ENCODE data around the gene HID1. TPM values are rescaled to one million over a fixed set of nuclear protein-coding genes. Genes with fewer than 3 reads are reported as not detected.

HID1 gene
- total and polyA plus RNA-seq, 2 of the 4 experiments (the other 2 are of a cell fraction): 0.18 to 1.7 TPM

- TF ChIP-seq MAFK (IDR thresholded peaks at IDR 0.05; ENCODE audit: low read depth, low read length) (no peak), RAD21 (IDR thresholded peaks at IDR 0.05; ENCODE audit: low read length) (peak; percentile 74), CTCF (conservative IDR thresholded peaks at IDR 0.05; ENCODE audit: low read depth, low read length) (peak; percentile 83), MXI1 (IDR thresholded peaks at IDR 0.05; ENCODE audit: borderline replicate concordance, low read depth, low read length) (no peak), CHD1 (IDR thresholded peaks at IDR 0.05; ENCODE audit: low read depth, low read length) (no peak), RCOR1 (IDR thresholded peaks at IDR 0.05; ENCODE audit: insufficient replicate concordance, low read length) (no peak), MAZ (IDR thresholded peaks at IDR 0.05; ENCODE audit: borderline replicate concordance, low read depth, low read length) (0 out of 2 replicates have a peak, but pooled peaks have one; percentile 41), SMC3 (IDR thresholded peaks at IDR 0.05; ENCODE audit: low read depth, low read length) (peak; percentile 72)
- POLR2A ChIA-PET (ENCODE audit: unreplicated experiment): no interaction called here
Observed at GRCh38 chr17:74957935-74958740, 14.4 kb downstream of the HID1 start.

More at GRCh38 chr17:74957935-74958740, 14.4 kb downstream of the HID1 start:
- H4K8ac ChIP-seq (ENCODE audit: low read depth in 2 of 2, low read length in 2 of 2): no peak overlapping the region
- no peak overlapping the region for H2BK15ac ChIP-seq (ENCODE audit: low read depth, low read length)
- no peak overlapping the region for H2BK120ac ChIP-seq (ENCODE audit: low read depth, low read length)
- no peaks in the 10 kb centered on the region for H3K79me1 ChIP-seq (ENCODE audit: low read depth in 1 of 2, low read length in 2 of 2)
- peak; percentile 80 for ATAC-seq (ENCODE audit: low read depth)
- H2AFZ ChIP-seq (replicated peaks; ENCODE audit: low read length, poor library complexity): peak overlapping the region; percentile 70
- dilution Hi-C loops (cut with HindIII; ENCODE audit: low sequenced_read_pairs, unreplicated experiment) (no loop called here), intact Hi-C loops (cut with micrococcal nuclease) (loop anchor here (1.0 kb wide), 3 partner anchors 35 to 214 kb away; partner anchors contain the start of gene USH1G), in situ Hi-C loops (cut with MboI; ENCODE audit: low sequenced_read_pairs) (loop anchor here (10.0 kb wide), 1 partner anchor 213 kb away; the partner anchor contains the start of gene NHERF1)
- H2BK5ac ChIP-seq (ENCODE audit: low read depth, low read length, poor library complexity, severe bottlenecking): no peak overlapping the region
- no peaks in the 10 kb centered on the region for H4K20me1 ChIP-seq (ENCODE audit: insufficient read depth, low read length)
- H3K4ac ChIP-seq (ENCODE audit: low read depth, low read length): no peak overlapping the region
- no peak overlapping the region for H4K5ac ChIP-seq (ENCODE audit: low read depth, low read length)
- H3K36me3 ChIP-seq (ENCODE audit: control insufficient read depth, insufficient read depth, low read length): no peaks in the 10 kb centered on the region
- H3K23ac ChIP-seq (ENCODE audit: low read depth, low read length): no peak overlapping the region
- H3K9me1 ChIP-seq (ENCODE audit: insufficient read depth, low read length): no peaks in the 10 kb centered on the region
- H2AK9ac ChIP-seq (replicated peaks; ENCODE audit: low read depth, low read length, poor library complexity): no peak overlapping the region
- no peak overlapping the region for H3K9ac ChIP-seq (ENCODE audit: low read depth, low read length)
- no TSS peak for BruUV-seq (replicated peaks)
- H3K56ac ChIP-seq (ENCODE audit: extremely low read depth, insufficient read depth, low read length): no peak overlapping the region
- H2AK5ac ChIP-seq (ENCODE audit: low read depth, low read length): no peak overlapping the region
- no peak overlapping the region for H4K91ac ChIP-seq (ENCODE audit: insufficient read depth, low read depth, low read length)
- H3K27ac ChIP-seq (ENCODE audit: insufficient read depth, low read length): no peak overlapping the region
- DNase-seq: peak; percentile 28
- 0% methylated on average over 6 of the region's 33 CpGs; no CpG with 5 or more reads in 1 of the 2 experiments for WGBS, 2 experiments (ENCODE audit: extremely low coverage in 2 of 2, insufficient read length in 1 of 2)
- H3K18ac ChIP-seq (ENCODE audit: low read depth, low read length): no peak overlapping the region
- no peak overlapping the region for H2BK20ac ChIP-seq (ENCODE audit: low read depth, low read length)
- H3K4me2 ChIP-seq (ENCODE audit: low read depth, low read length): no peak overlapping the region
- 0 out of 2 replicates have a peak, but pooled peaks cover 1% of the 10 kb centered on the region for H3K4me1 ChIP-seq (ENCODE audit: control insufficient read depth, insufficient read depth, low read length)
- H3K14ac ChIP-seq (replicated peaks; ENCODE audit: low read depth, low read length): no peak overlapping the region
- CTCF ChIA-PET: interaction anchor here (0.6 to 2.5 kb wide), 13 partner anchors 11 to 243 kb away, joined by 3 to 11 read pairs (median 3); partner anchors contain the start of gene OTOP2
- no peak overlapping the region for H3K4me3 ChIP-seq (ENCODE audit: insufficient read depth, low read depth, low read length)
- no peaks in the 10 kb centered on the region for H3K9me3 ChIP-seq (ENCODE audit: control insufficient read depth, insufficient read depth, low read length)
- H3K27me3 ChIP-seq (ENCODE audit: control insufficient read depth, insufficient read depth, low read length): peaks cover 20% of the 10 kb centered on the region
